GM08714 (cell line): Measurements from ENCODE around the gene DIP2C.
"Not testable (repeated sequence)": the region's sequence is repeated elsewhere in the genome, so short reads cannot be mapped to it uniquely, and the experiment has no call there.

Source experiments
- H3K4me3 ChIP-seq: fragments of 200-500 bp; sonication (Bioruptor generic); 2 replicates; pipeline ENCODE4 v1.5.1; 2014; ENCODE audit warnings: mild to moderate bottlenecking, low read length, inconsistent platforms
- ZNF274 ChIP-seq: IDR thresholded peaks from 2 replicates; pipeline ENCODE4 v1.6.1; 2012; ENCODE audit warnings: mild to moderate bottlenecking, low read depth, low read length

DIP2C gene

GRCh38 chr10:475709-476454 is 213.6 kb downstream of the DIP2C start:
- no peak for TF ChIP-seq ZNF274
- no peak overlapping the region for H3K4me3 ChIP-seq

GRCh38 chr10:474946-475345 is 214.5 kb downstream of the DIP2C start:
- no peak overlapping the region for H3K4me3 ChIP-seq
- no peak for TF ChIP-seq ZNF274

DNA sequence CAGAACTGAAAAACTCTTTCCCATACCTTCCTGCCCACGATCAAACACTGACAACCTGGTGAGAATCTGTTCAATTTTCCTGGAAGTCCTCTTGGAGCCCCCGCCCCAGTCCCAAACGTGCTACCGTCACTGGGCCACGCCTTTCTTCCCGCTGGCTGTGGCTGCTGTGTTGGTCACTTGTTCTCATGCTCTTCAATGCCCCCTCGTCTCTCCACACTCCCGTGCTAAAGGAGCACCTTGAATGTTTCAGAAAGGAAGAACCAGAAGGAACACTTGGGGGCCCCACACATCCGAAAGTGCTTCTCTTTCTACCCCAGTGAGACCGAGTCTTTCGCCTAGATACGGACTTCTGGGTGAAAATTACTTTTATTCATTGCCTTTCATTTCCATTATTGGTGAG is 215.1 kb downstream of the DIP2C start:
- TF ChIP-seq ZNF274: no peak
- no peak overlapping the region for H3K4me3 ChIP-seq

DNA sequence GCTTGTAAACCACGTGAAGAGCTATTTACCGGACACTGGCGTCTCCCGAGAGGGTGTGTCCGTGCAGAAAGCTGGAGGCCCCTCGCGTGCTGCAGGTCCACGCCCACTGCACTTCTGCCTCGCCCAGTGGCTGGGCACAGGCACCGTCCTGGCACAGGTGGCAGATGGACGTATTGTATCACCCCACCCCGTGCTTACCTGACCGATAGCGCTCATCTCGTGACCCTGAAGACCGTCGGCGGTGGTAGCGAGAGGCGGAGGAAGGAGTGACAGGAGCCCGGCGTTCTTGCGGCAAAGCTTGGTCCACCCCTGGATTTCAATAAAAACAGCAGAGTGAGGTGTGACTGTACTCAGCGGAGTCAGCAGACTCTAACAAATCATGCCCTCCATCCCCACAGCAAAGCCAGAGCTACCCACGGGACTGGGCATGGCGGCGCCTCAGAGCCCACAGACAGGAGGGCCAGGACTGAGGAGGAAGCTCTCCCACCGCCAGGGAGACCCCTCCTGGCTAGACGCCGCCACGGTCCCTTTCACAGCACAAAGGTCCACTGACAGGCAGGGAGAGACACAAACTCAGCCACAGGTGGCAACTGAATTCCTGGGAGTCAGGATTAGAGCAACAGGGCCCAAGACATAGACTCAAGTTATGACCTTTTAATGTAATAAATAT is 217.1 kb downstream of the DIP2C start:
- H3K4me3 ChIP-seq: no peak overlapping the region
- TF ChIP-seq ZNF274: no peak

DNA sequence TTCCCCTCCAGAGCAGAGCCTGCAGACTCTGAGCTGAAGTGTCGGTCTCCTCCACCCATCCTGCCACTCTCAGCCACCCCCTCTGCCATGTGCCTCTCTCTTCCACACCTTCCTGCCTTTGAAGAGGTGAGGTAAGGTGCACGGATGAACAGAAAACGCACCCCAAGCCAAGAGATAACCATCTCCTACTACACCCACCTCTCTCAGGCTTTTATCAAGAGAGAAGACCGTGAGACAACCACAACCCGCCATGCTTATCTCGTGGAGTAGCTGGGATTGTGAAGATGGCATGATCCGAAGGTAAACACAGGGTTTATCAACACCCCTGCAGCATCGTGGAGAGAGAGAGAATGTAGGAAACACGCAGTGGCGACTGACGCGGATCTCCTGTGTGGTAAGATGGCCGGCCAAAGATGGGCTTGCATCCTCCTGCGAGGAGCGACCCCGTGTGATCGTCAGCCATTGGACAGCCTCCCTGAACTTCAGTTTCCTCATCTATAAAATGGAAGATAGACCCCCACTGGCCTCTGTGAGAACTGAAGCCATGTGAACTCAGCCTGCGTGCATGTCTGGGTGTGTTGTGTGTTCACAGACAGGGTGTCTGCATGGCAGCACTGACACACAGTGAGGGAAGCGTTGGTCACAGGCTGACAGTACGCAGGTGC is 219.0 kb downstream of the DIP2C start:
- no peak overlapping the region for H3K4me3 ChIP-seq
- TF ChIP-seq ZNF274: no peak

- no peak overlapping the region for H3K4me3 ChIP-seq
- no peak for TF ChIP-seq ZNF274
Measured at GRCh38 chr10:469947-470338, 219.5 kb downstream of the DIP2C start.

- H3K4me3 ChIP-seq: no peak overlapping the region
Measured at GRCh38 chr10:459743-460142, 229.7 kb downstream of the DIP2C start.

DNA sequence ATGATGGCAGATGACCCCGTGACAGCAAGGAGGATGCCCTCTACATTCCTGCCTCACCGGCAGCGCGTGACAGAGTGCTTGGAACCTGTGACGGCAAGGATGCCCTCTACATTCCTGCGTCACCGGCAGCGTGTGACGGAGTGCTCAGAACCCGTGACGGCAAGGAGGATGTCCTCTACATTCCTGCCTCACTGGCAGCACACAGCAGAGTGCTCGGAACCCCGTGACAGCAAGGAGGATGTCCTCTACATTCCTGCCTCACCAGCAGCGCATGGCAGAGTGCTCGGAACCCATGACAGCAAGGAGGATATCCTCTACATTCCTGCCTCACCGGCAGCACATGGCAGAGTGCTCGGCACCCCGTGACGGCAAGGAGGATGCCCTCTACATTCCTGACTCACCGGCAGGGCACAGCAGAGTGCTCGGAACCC is 231.0 kb downstream of the DIP2C start:
- H3K4me3 ChIP-seq: no peak overlapping the region
- no peak for TF ChIP-seq ZNF274

More at GRCh38 chr10:459743-460142, 229.7 kb downstream of the DIP2C start:
- no peak for TF ChIP-seq ZNF274

GRCh38 chr10:456486-456885 is 233.0 kb downstream of the DIP2C start:
- TF ChIP-seq ZNF274: no peak
- no peak overlapping the region for H3K4me3 ChIP-seq

DNA sequence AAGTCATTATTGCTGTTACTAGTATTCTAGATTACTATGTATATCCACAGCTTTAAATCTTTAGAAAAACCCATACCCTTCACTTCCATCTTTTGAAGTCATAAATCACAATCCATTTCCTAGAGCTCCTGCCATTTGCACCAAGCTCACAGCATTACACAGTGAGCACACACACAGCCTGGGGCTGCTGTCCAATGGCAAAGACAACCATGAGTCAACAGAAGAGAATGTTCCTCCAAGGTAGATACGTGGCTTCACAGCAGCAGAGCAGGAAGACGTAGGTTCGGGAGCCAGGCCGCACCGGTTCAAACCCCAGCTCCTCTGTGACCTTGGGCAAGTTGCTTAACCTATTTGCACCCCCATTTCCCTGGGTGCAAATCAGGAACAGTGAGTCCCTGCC is 234.6 kb downstream of the DIP2C start:
- no peak overlapping the region for H3K4me3 ChIP-seq

DNA sequence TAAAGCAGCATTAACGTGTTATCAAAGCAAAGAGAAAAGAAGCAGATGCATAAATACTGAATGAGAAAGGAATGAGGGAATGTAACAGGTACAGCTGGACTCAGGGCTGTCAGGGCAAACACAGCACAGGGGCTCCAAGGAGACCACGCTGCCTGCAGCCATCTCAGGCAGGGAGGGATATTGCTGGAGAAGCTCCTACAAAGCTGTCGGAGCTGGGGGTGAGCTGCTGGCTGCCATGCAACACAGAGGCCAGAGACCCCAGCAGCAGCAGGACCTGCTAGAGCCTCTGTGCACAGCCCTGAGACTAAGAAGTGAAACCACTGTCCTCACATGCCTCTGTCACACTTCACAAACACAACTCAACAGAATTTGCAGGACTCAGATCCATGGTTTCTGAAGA is 235.8 kb downstream of the DIP2C start:
- TF ChIP-seq ZNF274: no peak

More for the DNA sequence above, 234.6 kb downstream of the DIP2C start:
- no peak for TF ChIP-seq ZNF274

DNA sequence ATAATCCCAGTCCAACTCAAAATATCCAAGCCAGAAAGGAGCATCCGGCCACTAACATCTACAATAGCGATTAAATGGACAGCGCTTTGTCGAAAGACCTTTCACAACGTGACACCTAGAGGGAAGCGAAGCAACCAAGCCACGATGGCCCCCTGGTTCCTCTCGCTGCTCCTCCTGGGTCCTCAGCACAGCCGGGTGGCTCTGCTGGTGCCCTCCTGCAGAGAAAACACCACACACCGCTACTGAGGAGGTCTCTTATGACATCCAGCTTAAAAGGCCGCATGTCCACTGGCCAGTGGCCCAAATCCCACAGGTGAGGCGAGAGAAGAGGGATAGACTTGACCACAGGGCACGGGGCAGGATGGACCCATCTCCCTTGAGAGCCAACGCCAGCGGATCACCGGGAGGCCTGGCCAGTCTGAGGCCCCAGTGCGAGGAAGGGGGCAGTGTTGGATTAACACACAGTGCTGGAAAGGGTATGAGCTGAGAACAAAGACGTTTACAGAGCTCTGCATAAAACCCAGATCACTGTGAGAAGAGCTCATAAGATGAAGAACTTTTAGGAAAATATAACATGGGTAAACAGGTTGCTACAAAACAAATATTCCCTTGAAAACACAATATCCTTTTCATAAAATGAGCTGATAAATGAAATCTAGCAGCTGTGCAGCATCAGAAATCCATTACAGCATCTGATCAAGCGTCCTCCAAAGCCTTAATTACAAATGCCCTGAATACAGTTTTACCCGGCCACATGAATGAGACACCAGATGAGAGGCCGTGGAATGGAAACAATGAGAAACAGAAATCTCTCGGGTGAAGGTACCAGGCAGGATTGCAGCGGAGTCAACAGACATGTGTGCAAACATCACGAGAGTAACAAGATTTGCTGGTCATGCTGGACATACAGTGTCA is 236.7 kb downstream of the DIP2C start:
- TF ChIP-seq ZNF274: no peak
- no peak overlapping the region for H3K4me3 ChIP-seq

More for the DNA sequence above, 235.8 kb downstream of the DIP2C start:
- H3K4me3 ChIP-seq: no peak overlapping the region

GRCh38 chr10:451856-452255 is 237.6 kb downstream of the DIP2C start:
- TF ChIP-seq ZNF274: no peak
- no peak overlapping the region for H3K4me3 ChIP-seq

DNA sequence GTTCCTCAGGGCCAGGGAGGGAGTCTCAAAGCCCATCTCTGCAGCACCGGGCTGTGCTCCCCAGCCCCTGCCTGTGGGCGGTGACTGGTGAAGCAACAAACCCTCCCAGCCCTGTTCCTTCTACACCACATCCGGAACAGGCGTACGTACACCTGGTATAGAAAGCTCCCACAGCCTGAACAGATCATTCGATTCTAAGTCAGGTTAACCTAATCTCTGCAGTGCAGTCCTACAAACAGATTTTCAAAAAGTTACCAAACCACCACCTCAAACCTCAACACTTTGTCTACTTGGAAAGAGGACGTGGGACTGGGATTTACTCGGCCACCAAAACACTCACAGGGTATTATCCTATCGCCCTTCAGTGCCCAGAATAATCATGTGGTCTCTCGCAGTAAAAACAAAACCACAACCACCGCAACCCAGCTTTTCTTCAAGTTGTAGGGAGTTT is 238.4 kb downstream of the DIP2C start:
- H3K4me3 ChIP-seq: peak overlapping the region; percentile 6; the same call in 1 of the 2 replicates
- TF ChIP-seq ZNF274: no peak

GRCh38 chr10:450463-450862 is 239.0 kb downstream of the DIP2C start:
- no peak overlapping the region for H3K4me3 ChIP-seq
- TF ChIP-seq ZNF274: no peak

- H3K4me3 ChIP-seq: not testable (repeated sequence)
Measured at GRCh38 chr10:449331-449730, 240.1 kb downstream of the DIP2C start.
